PC-9 (cell line): ENCODE data around the gene AKAP6.

Experiments used
- CTCF ChIP-seq: fragments of 200-600 bp; sonication (generic); conservative IDR thresholded peaks from 2 replicates; pipeline ENCODE4 v1.6.1; 2017; ENCODE audit warnings: mixed run types, antibody characterized with exemption, mild to moderate bottlenecking, moderate library complexity
- EZH2 ChIP-seq: fragments of 200-600 bp; sonication (generic); IDR thresholded peaks from 2 replicates; pipeline ENCODE4 v1.8.0; 2017; ENCODE audit warnings: antibody characterized with exemption, low read depth

DNA sequence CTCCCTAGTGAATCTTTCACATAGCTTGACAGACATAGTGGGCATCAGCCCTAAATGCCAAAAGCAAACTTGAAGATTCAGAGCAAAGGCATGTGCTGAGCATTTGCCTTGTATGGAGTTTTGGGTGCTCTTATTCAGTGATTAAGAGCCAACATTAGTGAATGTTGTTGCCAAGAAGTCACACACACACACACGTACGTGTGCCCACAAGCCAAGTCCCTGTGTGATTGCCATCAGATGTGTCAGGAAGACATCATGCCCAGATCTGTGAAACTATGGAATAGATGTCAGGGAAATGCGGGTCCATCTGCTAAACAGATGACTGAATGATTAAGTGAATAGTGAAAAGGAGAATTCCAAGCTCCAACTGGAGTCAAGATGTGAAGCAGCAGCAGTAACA is 149.0 kb downstream of the AKAP6 start:
- TF ChIP-seq CTCF (no peak), EZH2 (no peak)
